HG03575 (cell line): ENCODE data around the gene TBL1XR1.

Source experiments
- ATAC-seq: cut with Tn5 transposase; IDR thresholded peaks from one replicate; pipeline ENCODE4 v1.9.1; 2021; ENCODE audit not compliant: unreplicated experiment, insufficient number of reproducible peaks, low FRiP score; ENCODE audit errors: extremely low read depth

Gene TBL1XR1

GRCh38 chr3:177055605-177056571, 141.4 kb downstream of the TBL1XR1 start:
- no peak for ATAC-seq

GRCh38 chr3:177053107-177053506, 144.2 kb downstream of the TBL1XR1 start:
- no peak for ATAC-seq

GRCh38 chr3:177051411-177051810, 145.9 kb downstream of the TBL1XR1 start:
- ATAC-seq: no peak

- ATAC-seq: no peak
These were observed 146.6 kb downstream of the TBL1XR1 start for GRCh38 chr3:177050501-177051237.

GRCh38 chr3:177045767-177046166, 151.5 kb downstream of the TBL1XR1 start:
- ATAC-seq: no peak

GRCh38 chr3:177045222-177045621, 152.1 kb downstream of the TBL1XR1 start:
- no peak for ATAC-seq

GRCh38 chr3:177041730-177042551, 155.3 kb downstream of the TBL1XR1 start:
- ATAC-seq: no peak

GRCh38 chr3:177041021-177041729, 156.1 kb downstream of the TBL1XR1 start:
- ATAC-seq: no peak

- ATAC-seq: no peak
These were observed 157.6 kb downstream of the TBL1XR1 start for GRCh38 chr3:177039490-177040274.

- ATAC-seq: no peak
These were observed 160.0 kb downstream of the TBL1XR1 start for GRCh38 chr3:177037241-177037640.

GRCh38 chr3:177035676-177036075, 161.6 kb downstream of the TBL1XR1 start:
- ATAC-seq: no peak

GRCh38 chr3:177034832-177035475, 162.3 kb downstream of the TBL1XR1 start:
- ATAC-seq: no peak

- ATAC-seq: no peak
These were observed 170.6 kb downstream of the TBL1XR1 start for GRCh38 chr3:177026505-177027277.

GRCh38 chr3:177015881-177016280, 181.4 kb downstream of the TBL1XR1 start:
- ATAC-seq: no peak

- ATAC-seq: no peak
These were observed 183.5 kb downstream of the TBL1XR1 start for GRCh38 chr3:177013681-177014280.

GRCh38 chr3:177005718-177006405, 191.4 kb downstream of the TBL1XR1 start:
- no peak for ATAC-seq
